CD4-positive, CD25-positive, alpha-beta regulatory T cell (primary cell): ENCODE data around the gene MCM3AP. TPM values are rescaled to one million over a fixed set of nuclear protein-coding genes. Genes with fewer than 3 reads are reported as not detected.

Experiments
- ATAC-seq, 2 donors: fragments of 150-1000 bp; cut with Tn5 transposase; one replicate each; pipeline ENCODE4 v1.10.0; 2021; ENCODE audit warnings: low read depth in 2 of 2, moderate number of reproducible peaks in 2 of 2, moderate library complexity in 1 of 2
- DNase-seq, 3 donors: peaks; one replicate each; pipeline versions ENCODE4 v3.0.0 to v3.0.0-alpha.2; 2012 to 2022; ENCODE audit warnings: mixed read lengths in 1 of 3
- H3K27ac ChIP-seq: one replicate; pipeline ENCODE4 v1.7.0; 2013; ENCODE audit warnings: mild to moderate bottlenecking, low read length; ENCODE audit not compliant: insufficient read depth, poor library complexity, severe bottlenecking
- H3K27me3 ChIP-seq: one replicate; pipeline ENCODE4 v1.7.0; 2013; ENCODE audit warnings: low read length; ENCODE audit not compliant: control insufficient read depth, insufficient read depth
- H3K36me3 ChIP-seq: one replicate; pipeline ENCODE4 v1.7.0; 2013; ENCODE audit warnings: mild to moderate bottlenecking, low read length, moderate library complexity; ENCODE audit not compliant: control insufficient read depth, insufficient read depth
- H3K4me1 ChIP-seq: 2 replicates; pipeline ENCODE4 v1.7.0; 2013; ENCODE audit warnings: mild to moderate bottlenecking, low read length; ENCODE audit not compliant: insufficient read depth, control insufficient read depth, poor library complexity, severe bottlenecking
- H3K4me3 ChIP-seq: one replicate; pipeline ENCODE4 v1.7.0; 2013; ENCODE audit warnings: low read depth, mild to moderate bottlenecking, low read length, moderate library complexity
- H3K9me3 ChIP-seq, 2 experiments: 1 replicate in 1 of 2; 2 replicates in 1 of 2; pipeline ENCODE4 v1.7.0; 2013; ENCODE audit warnings: low read length in 2 of 2, mild to moderate bottlenecking in 1 of 2, moderate library complexity in 1 of 2; ENCODE audit not compliant: control insufficient read depth in 2 of 2
- H3K27ac Mint-ChIP-seq, 3 donors: one replicate each; pipeline ENCODE4 v1.8.0; 2020 to 2022; ENCODE audit warnings: mild to moderate bottlenecking in 3 of 3, mixed read lengths in 3 of 3, moderate library complexity in 2 of 3
- H3K27me3 Mint-ChIP-seq: one replicate; pipeline ENCODE4 v1.8.0; 2022; ENCODE audit warnings: mild to moderate bottlenecking, mixed read lengths
- H3K36me3 Mint-ChIP-seq: one replicate; pipeline ENCODE4 v1.8.0; 2020; ENCODE audit warnings: mixed read lengths
- H3K4me1 Mint-ChIP-seq, 4 donors: one replicate each; pipeline ENCODE4 v1.8.0; 2020 to 2022; ENCODE audit warnings: mixed read lengths in 4 of 4, mild to moderate bottlenecking in 1 of 4
- H3K4me3 Mint-ChIP-seq, 4 donors: one replicate each; pipeline ENCODE4 v1.8.0; 2020 to 2022; ENCODE audit warnings: mild to moderate bottlenecking in 4 of 4, mixed read lengths in 4 of 4, moderate library complexity in 3 of 4
- H3K9me3 Mint-ChIP-seq, 7 donors: one replicate each; pipeline ENCODE4 v1.8.0; 2020 to 2022; ENCODE audit warnings: mixed read lengths in 7 of 7, mild to moderate bottlenecking in 3 of 7, moderate library complexity in 2 of 7
- polyA plus RNA-seq, 4 donors: library from polyadenylated mRNA; unstranded; fragments of 300-500 nt; fragmentation: Illumina TruSeq; gene quantifications; one replicate each; pipeline ENCODE4 v1.2.3, GENCODE V29; 2021
- total RNA-seq: library from RNA; stranded (reverse); gene quantifications from one replicate; pipeline ENCODE4 v1.2.3, GENCODE V29; 2022

The MCM3AP gene
- total and polyA plus RNA-seq, 5 donors from 2014 or later, result 30.7 to 139 (median 45.3) TPM

DNA sequence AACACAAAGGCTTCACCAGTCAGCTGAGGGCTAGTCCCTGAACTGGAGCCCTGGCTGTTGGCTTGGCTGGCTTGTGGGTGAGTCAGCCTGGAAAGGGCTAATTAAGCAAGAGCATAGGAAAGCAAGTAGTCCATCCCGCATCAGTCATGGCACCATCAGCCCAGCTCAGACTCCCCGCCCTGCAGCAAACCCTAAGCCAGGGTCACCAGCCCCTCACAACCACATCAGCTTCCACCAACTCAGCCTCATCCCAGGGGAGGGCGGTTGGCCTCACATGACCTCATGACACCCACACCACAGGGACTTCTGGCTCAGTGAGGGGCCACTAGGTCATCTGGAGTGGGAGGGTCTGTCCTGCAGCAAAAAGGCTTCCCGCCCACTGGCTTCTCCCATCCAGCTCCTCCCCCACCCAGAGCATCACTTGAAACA is 94.1 kb downstream of the MCM3AP start:
- Histone ChIP-seq H3K27me3 (no peaks in the 10 kb centered on the region), H3K27ac (no peak overlapping the region), H3K4me3 (no peak overlapping the region), H3K9me3 (no peaks in the 10 kb centered on the region), H3K4me1 (no peaks in the 10 kb centered on the region), H3K36me3 (peaks cover 20% of the 10 kb centered on the region)
- no peak for DNase-seq
- Mint-ChIP-seq H3K27me3 (no peaks in the 10 kb centered on the region), H3K4me3 (peak overlapping the region in 1 of 4 donors; percentile 36), H3K4me1 (peaks cover 0 to 4% (median 0%) of the 10 kb centered on the region in 4 donors), H3K36me3 (peaks cover 14% of the 10 kb centered on the region), H3K27ac (no peak overlapping the region), H3K9me3 (no peaks in the 10 kb centered on the region)
- no peak for ATAC-seq

DNA sequence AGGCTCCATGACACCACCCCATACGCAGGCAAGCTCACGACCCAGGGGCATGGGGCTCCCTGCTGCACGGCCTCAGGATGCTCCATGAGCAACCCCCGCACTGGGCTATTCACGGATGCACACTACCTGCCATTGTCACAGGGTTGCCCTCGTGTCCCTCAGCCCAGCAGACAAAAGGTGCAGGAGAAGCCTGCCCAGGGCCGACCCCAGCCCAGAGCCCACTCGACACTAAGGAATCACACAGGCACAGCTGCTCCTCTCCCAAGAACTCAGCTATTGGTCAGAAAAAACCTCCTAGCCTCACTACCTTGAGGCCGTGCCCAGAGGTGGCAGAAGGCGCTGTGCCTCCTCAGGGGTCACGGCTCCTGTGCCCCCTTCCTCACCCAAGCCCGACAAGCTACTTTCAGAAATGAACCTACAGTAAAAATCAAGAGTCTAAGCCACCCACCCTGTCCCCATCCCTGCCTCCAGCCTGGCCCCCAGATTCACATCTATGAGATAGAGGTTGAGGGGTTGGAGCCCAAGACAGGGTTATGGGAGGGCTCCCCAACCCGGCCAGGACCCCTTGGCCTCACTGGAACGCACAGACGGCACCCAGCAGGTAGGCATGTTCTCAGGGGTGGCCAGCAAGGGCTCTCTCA is 94.8 kb downstream of the MCM3AP start:
- Mint-ChIP-seq H3K4me1 (peaks cover 0 to 4% (median under 1%) of the 10 kb centered on the region in 4 donors), H3K36me3 (peaks cover 14% of the 10 kb centered on the region), H3K27me3 (no peaks in the 10 kb centered on the region), H3K27ac (no peak overlapping the region), H3K4me3 (peak overlapping the region in 1 of 4 donors; percentile 36), H3K9me3 (no peaks in the 10 kb centered on the region)
- Histone ChIP-seq H3K4me1 (no peaks in the 10 kb centered on the region), H3K27me3 (no peaks in the 10 kb centered on the region), H3K36me3 (peaks cover 13% of the 10 kb centered on the region), H3K4me3 (no peak overlapping the region), H3K9me3 (no peaks in the 10 kb centered on the region), H3K27ac (no peak overlapping the region)
- DNase-seq (no peak), ATAC-seq (no peak)

DNA sequence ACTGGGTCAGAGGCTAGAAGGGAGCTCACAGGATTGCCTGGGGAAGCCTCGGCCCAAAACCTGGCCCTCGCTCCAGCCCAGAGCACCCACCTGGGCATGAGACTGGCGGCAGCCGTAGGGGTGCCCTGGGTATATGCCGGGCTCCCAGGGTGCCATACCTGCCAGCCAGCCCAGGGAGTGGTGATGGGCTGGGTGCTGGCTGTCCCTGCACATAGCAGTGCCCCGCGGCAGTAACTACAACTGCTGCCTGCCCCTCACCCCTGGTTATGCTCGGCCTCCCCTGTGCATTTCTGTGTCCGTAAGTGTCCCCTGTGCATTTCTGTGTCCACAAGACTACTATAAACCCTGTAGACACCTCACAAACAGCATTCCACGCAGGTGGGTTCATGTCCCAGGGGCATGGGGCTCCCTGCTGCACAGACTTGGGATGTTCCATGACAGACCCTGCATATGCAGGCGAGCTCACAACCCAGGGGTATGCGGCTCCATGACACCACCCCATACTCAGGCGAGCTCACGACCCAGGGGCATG is 95.4 kb downstream of the MCM3AP start:
- peaks cover 11% of the 10 kb centered on the region for H3K36me3 ChIP-seq
- H3K27me3 Mint-ChIP-seq, result no peaks in the 10 kb centered on the region
- no peak for DNase-seq

DNA sequence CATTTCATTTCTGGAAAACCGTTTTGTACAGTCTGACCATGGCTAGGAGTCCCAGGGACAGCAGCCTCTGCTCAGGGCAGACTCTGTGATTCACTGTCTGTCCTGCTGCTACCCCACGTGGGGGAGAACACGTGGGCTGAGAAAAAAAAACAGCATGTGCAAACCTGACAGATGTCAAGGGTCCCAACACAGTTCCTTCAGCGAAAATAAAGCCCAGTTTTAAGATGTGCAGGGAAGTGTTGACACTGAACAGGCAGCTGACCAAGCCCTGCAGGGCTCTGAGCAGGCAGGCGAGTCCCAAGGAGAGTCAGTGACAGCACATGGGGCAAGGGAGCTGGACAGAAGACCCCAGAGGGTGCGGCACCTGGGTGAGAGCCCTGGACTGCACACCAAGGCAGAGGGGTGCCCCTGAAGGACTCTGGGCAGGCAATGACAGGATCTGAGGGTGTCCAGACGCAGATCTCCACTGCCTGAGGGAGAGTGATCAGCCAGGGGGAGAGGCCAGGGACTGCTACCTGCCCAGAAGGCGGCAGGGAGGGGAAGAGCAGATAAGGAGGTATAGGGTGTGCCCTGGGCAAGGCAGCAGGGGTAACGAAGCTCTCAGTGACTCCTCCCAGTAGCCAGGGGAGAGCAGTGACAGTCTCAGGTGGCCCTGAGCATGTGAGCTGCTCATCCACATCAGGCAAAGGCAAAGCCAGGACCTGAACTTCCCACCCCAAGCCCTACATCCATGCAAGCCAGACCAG is 96.0 kb downstream of the MCM3AP start:
- no peak for DNase-seq
- peak overlapping the region in 2 of 3 donors; percentile 14 to 63 for H3K27ac Mint-ChIP-seq
- no peaks in the 10 kb centered on the region for H3K27me3 Mint-ChIP-seq

More for the DNA sequence above, 95.4 kb downstream of the MCM3AP start:
- Mint-ChIP-seq H3K27ac (no peak overlapping the region), H3K4me1 (peaks cover 0 to 8% (median 2%) of the 10 kb centered on the region in 4 donors), H3K4me3 (no peak overlapping the region), H3K36me3 (peaks cover 11% of the 10 kb centered on the region), H3K9me3 (no peaks in the 10 kb centered on the region)
- H3K4me1 ChIP-seq, result no peaks in the 10 kb centered on the region
- no peaks in the 10 kb centered on the region for H3K27me3 ChIP-seq
- H3K4me3 ChIP-seq, result no peak overlapping the region
- ATAC-seq, result no peak
- no peak overlapping the region for H3K27ac ChIP-seq
- H3K9me3 ChIP-seq, result no peaks in the 10 kb centered on the region

DNA sequence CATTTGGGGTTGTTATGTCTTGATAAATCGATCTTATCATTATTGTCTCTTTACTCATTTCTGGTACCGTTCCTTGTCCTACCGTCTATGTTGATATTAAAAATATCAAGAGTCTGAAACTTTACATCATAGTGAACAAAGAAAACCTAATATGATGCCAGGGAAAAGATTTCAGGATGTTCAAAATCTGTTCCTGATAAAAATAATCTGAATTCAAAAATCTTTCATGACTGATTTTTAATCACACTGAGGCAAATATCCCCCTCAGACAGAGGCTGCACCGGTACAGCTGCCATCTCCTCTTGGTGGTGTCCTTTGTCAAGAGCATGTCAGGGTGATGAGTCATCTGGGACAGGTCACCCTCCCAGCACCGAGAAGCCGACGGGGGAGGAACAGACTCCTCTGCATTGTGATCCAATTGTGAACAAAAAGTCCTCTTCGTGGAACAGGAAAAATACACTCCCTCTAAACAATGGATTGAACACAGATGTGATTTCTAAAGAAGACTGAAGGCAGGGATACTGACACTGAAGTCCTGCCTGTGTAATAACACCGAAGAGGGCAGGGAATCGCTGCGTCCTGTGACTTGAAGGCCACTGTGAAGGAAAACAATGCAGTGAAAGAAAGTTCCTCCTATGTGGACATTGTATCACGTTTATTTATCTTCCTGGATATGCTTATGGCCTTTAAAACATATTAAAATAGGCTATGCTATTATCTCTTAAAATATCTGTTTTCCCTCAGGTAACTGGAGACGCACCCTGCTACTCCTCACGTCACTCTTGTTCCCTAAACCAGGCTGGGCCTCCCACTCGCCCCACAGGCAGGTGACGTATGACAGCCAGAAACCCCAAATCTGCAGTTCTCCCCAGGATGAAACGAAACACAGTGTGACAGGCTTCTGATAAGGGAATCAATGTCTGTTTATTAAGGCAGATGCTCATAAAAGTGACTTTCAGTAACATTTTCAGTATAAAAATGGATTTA is 96.9 kb downstream of the MCM3AP start:
- H3K4me3 ChIP-seq, result no peak overlapping the region
- peaks cover 1% of the 10 kb centered on the region for H3K36me3 ChIP-seq
- no peak overlapping the region for H3K27ac ChIP-seq
- DNase-seq (no peak), ATAC-seq (no peak)
- peaks cover 10% of the 10 kb centered on the region for H3K4me1 ChIP-seq
- peak overlapping the region in 1 of 4 donors; percentile 41 for H3K4me3 Mint-ChIP-seq
- H3K27me3 ChIP-seq, result no peaks in the 10 kb centered on the region
- H3K36me3 Mint-ChIP-seq, result peaks cover 2% of the 10 kb centered on the region
- no peaks in the 10 kb centered on the region for H3K27me3 Mint-ChIP-seq
- peak overlapping the region in 1 of 3 donors; percentile 63 for H3K27ac Mint-ChIP-seq
- peaks cover 0 to 11% (median 4%) of the 10 kb centered on the region in 4 donors for H3K4me1 Mint-ChIP-seq
- H3K9me3 ChIP-seq, result no peaks in the 10 kb centered on the region
- no peaks in the 10 kb centered on the region for H3K9me3 Mint-ChIP-seq

More for the DNA sequence above, 96.0 kb downstream of the MCM3AP start:
- no peaks in the 10 kb centered on the region for H3K9me3 ChIP-seq
- H3K4me3 ChIP-seq, result no peak overlapping the region
- H3K27ac ChIP-seq, result no peak overlapping the region
- Mint-ChIP-seq H3K4me1 (peaks cover 0 to 11% (median 4%) of the 10 kb centered on the region in 4 donors), H3K36me3 (peaks cover 10% of the 10 kb centered on the region), H3K4me3 (no peak overlapping the region), H3K9me3 (no peaks in the 10 kb centered on the region)
- no peak for ATAC-seq
- peaks cover 7% of the 10 kb centered on the region for H3K36me3 ChIP-seq
- no peaks in the 10 kb centered on the region for H3K27me3 ChIP-seq
- H3K4me1 ChIP-seq, result peaks cover 4% of the 10 kb centered on the region

DNA sequence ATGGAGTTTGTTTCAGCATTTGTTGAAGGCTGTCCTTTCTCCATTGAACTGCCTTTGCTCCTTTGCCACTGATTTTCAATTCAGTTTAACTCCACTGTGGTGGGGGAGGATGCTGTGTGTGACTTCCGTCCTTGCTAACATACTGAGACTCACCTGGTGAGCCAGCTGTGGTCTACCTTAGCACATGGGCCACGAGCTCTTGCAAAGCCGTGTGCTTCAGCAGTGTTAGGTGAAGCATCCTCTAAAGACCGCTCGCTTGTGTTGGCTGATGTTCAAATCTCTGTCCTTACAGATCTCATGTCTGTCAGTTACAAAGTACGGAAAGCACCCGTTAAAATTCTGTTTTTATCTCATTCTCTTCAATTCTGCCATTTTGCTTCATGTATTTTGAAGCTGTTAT is 97.6 kb downstream of the MCM3AP start:
- no peaks in the 10 kb centered on the region for H3K36me3 ChIP-seq
- H3K36me3 Mint-ChIP-seq, result no peaks in the 10 kb centered on the region
- H3K4me3 Mint-ChIP-seq, result peak overlapping the region in 1 of 4 donors; percentile 41
- ATAC-seq, result no peak
- no peaks in the 10 kb centered on the region for H3K27me3 Mint-ChIP-seq
- H3K9me3 Mint-ChIP-seq, result no peaks in the 10 kb centered on the region
- peaks cover 10% of the 10 kb centered on the region for H3K4me1 ChIP-seq
- peaks cover 0 to 13% (median 5%) of the 10 kb centered on the region in 4 donors for H3K4me1 Mint-ChIP-seq
- H3K27ac Mint-ChIP-seq, result no peak overlapping the region
- H3K27ac ChIP-seq, result no peak overlapping the region
- H3K4me3 ChIP-seq, result no peak overlapping the region
- DNase-seq, result no peak
- no peaks in the 10 kb centered on the region for H3K27me3 ChIP-seq
- H3K9me3 ChIP-seq, result no peaks in the 10 kb centered on the region

DNA sequence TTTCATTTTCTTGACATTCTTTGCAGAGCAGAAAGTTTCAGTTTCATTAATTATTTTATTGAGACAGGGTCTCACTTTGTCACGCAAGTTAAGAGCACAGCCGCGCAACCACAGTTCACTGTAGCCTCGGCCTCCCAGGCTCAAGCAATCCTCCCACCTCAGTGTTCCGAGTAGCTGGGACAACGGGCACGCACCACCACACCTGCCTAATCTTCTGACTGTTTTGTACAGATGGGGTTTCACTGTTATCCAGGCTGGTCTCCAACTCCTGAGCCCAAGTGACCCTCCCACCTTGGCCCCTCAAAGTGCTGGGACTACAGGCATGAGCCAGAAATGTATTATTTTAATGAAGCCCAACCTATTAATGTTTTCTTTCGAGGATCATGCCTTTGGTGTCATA is 98.2 kb downstream of the MCM3AP start:
- Histone ChIP-seq H3K4me3 (no peak overlapping the region), H3K27ac (no peak overlapping the region), H3K4me1 (peaks cover 10% of the 10 kb centered on the region), H3K9me3 (no peaks in the 10 kb centered on the region), H3K27me3 (no peaks in the 10 kb centered on the region), H3K36me3 (no peaks in the 10 kb centered on the region)
- peak overlapping the region in 1 of 3 donors; percentile 48 for H3K27ac Mint-ChIP-seq
- no peak for ATAC-seq
- H3K27me3 Mint-ChIP-seq, result no peaks in the 10 kb centered on the region
- peaks cover 0 to 15% (median 5%) of the 10 kb centered on the region in 4 donors for H3K4me1 Mint-ChIP-seq
- H3K9me3 Mint-ChIP-seq, result no peaks in the 10 kb centered on the region
- no peak for DNase-seq
- no peaks in the 10 kb centered on the region for H3K36me3 Mint-ChIP-seq
- H3K4me3 Mint-ChIP-seq, result no peak overlapping the region
